ENCODE data around the gene CEP68. TPM values are rescaled to one million over a fixed set of nuclear protein-coding genes. Genes with fewer than 3 reads are reported as not detected.
A peak's percentile ranks its signal among the peaks of the same experiment; 100 is the strongest.
"Not testable (repeated sequence)": the region's sequence is repeated elsewhere in the genome, so short reads cannot be mapped to it uniquely, and the experiment has no call there.

Gene CEP68, protein sequence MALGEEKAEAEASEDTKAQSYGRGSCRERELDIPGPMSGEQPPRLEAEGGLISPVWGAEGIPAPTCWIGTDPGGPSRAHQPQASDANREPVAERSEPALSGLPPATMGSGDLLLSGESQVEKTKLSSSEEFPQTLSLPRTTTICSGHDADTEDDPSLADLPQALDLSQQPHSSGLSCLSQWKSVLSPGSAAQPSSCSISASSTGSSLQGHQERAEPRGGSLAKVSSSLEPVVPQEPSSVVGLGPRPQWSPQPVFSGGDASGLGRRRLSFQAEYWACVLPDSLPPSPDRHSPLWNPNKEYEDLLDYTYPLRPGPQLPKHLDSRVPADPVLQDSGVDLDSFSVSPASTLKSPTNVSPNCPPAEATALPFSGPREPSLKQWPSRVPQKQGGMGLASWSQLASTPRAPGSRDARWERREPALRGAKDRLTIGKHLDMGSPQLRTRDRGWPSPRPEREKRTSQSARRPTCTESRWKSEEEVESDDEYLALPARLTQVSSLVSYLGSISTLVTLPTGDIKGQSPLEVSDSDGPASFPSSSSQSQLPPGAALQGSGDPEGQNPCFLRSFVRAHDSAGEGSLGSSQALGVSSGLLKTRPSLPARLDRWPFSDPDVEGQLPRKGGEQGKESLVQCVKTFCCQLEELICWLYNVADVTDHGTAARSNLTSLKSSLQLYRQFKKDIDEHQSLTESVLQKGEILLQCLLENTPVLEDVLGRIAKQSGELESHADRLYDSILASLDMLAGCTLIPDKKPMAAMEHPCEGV
- 10 to 100 TPM; 17.8 to 29.3 (median 25.1) TPM for polyA plus RNA-seq (ENCODE audit: insufficient read length in 10 of 10)
- long read RNA-seq, donor 1, result 0 reads
- long read RNA-seq, donor 2, full-length matches to known transcripts, result 1 of 68 reads
- long read RNA-seq, donor 2, partial matches to known transcripts, result 67 of 68 reads
- long read RNA-seq, donor 2, other reads (novel, unspliced or antisense), result 0 of 68 reads
- long read RNA-seq, donor 3, result 0 reads
- long read RNA-seq, donor 4, result 0 reads
- long read RNA-seq, donor 5, full-length matches to known transcripts, result 2 of 14 reads
- long read RNA-seq, donor 5, partial matches to known transcripts, result 6 of 14 reads
- long read RNA-seq, donor 5, other reads (novel, unspliced or antisense), result 6 of 14 reads
- long read RNA-seq, donor 6, full-length matches to known transcripts, result 1 of 172 reads
- long read RNA-seq, donor 6, partial matches to known transcripts, result 15 of 172 reads
- long read RNA-seq, donor 6, other reads (novel, unspliced or antisense), result 156 of 172 reads
- long read RNA-seq, donor 7, full-length matches to known transcripts, result 1 of 6 reads
- long read RNA-seq, donor 7, partial matches to known transcripts, result 5 of 6 reads
- long read RNA-seq, donor 7, other reads (novel, unspliced or antisense), result 0 of 6 reads
- long read RNA-seq, donor 8, result 0 reads
- long read RNA-seq, donor 9, result 0 reads

- peak; percentile 97 to 99 (median 98) for DNase-seq
These were observed at the start of gene CEP68 for GRCh38 chr2:65056215-65057053. Gene CEP68 (plus strand): TSS chr2:65056416. CDS start chr2:65069445, 13,029 bp downstream.

- no peak for DNase-seq
These were observed 42.4 kb upstream of the CEP68 start for GRCh38 chr2:65013776-65014175.

GRCh38 chr2:65015731-65016130 is 40.5 kb upstream of the CEP68 start:
- DNase-seq, result no peak

- DNase-seq, result no peak
These were observed 39.4 kb upstream of the CEP68 start for GRCh38 chr2:65016789-65017188.

- DNase-seq, result no peak
These were observed 38.9 kb upstream of the CEP68 start for GRCh38 chr2:65017335-65017734.

- DNase-seq, result peak in 1 of 3 donors; percentile 42
These were observed 38.1 kb upstream of the CEP68 start for GRCh38 chr2:65018141-65018582.

- no peak for DNase-seq
These were observed 37.2 kb upstream of the CEP68 start for GRCh38 chr2:65019010-65019409.

DNA sequence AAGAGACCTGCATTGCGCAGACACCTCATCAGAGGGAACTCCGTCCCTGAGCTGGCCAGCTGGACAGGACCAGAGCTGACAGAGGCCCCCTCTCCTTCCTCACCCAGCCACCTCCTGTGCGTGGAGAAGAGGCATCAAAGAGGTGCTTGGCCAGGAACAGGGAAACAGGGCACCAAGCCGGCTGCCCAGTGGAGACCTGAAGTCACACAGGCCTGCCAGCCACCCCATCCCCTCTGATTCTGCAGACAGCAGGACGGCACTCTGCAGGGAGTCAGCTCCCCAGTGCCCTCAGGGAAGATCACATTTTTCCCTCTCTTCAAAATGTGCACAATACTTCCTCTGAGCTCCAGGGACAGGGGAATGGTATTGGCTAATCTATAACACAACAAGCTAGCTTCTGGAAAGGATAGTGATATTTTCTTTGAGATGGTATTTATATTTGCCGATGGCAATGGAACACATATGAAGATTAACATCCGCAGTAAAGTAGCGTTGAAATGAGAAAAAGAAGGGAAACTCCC is 36.5 kb upstream of the CEP68 start:
- no peak for DNase-seq

DNA sequence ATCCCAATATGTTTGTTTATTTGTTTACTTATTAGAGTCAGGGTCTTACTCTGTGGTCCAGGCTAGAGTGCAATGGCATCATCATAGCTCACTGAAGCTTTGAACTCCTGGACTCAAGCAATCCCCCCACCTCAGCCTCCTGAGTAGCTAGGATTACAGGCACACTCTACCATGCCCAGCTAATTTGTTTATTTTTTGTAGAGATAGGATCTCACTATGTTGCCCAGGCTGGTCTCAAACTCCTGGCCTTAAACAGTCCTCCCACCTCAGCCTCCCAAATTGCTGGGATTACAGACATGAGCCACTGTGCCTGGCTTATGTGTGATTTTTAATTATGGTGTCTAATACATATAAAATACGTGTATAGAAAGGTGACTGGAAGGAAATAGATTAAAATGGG is 36.0 kb upstream of the CEP68 start:
- DNase-seq, result not testable (repeated sequence)

DNA sequence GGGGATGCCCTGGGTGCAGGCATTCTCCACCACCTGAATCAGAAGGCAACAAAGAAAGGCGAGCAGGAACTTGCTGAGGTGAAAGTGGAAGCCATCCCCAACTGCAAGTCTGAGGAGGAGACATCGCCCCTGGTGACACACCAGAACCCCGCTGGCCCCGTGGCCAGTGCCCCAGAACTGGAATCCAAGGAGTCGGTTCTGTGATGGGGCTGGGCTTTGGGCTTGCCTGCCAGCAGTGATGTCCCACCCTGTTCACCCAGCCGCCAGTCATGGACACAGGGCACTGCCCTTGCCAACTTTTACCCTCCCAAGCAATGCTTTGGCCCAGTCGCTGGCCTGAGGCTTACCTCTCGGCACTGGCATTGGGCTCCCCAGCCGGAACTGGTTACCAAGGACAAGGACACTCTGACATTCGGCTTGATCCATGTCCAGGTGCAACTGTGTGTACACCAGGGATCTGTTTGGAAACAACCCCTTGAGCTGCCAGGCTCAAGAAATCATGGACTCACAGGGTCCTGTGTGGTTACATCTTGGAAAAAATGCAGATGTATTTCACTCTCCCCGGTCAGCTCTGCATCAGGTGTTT is 35.2 kb upstream of the CEP68 start:
- no peak for DNase-seq

- no peak for DNase-seq
These were observed 34.5 kb upstream of the CEP68 start for GRCh38 chr2:65021709-65022108.

- DNase-seq, result no peak
These were observed 34.0 kb upstream of the CEP68 start for GRCh38 chr2:65022189-65022588.

- no peak for DNase-seq
These were observed 32.5 kb upstream of the CEP68 start for GRCh38 chr2:65023742-65024141.

- DNase-seq, result peak in 1 of 3 donors; percentile 76
These were observed 31.9 kb upstream of the CEP68 start for GRCh38 chr2:65024149-65024829.

DNA sequence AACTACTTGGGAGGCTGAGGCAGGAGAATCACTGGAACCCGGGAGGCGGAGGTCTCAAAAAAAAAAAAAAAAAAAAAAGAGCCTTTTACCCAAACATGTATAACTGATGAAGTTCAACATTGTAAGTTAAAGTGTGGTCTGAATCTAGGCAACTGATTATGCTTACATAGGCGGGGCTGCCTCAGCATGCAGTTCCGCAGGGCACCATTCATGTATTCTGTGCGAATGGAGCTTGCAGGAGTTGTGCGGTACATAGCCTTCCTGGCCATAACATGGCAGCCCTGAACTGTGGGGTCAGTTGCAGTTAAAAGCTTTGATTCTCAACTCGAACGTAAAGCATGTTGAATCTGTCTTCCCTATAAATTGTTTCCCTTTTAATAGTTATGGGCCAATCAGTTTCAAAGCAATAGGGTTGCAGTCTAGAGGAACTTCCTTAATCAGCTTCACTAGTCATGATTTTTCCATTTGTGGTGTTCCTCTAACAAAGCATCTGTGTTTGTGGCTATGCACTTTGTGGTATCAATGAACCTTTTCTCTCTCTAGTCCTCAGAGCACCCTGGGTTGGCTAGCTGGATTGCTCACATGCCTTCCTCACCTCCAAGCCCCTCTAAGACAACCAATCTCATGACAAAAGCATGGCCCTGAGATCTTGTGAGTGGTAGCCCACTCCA is 30.6 kb upstream of the CEP68 start:
- no peak for DNase-seq

DNA sequence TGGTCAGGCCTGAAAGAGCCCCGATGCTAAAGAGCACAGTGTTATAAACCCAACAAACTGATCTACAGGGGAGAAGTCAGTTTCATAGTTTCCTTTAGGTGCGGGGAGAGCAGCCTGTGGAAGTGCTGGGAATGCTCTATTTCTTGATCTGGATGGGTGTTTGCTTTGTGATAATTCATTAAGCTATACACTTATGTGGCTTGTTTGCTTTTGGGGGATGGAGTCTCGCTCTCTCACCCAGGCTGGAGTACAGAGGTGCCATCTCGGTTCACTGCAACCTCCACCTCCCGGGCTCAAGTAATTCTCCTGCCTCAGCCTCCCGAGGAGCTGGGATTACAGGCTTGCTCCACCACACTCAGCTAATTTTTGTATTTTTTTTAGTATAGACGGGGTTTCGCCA is 30.1 kb upstream of the CEP68 start:
- no peak for DNase-seq

- DNase-seq, result no peak
These were observed 29.3 kb upstream of the CEP68 start for GRCh38 chr2:65026704-65027464.
